NB4 (cell line): Measurements from ENCODE around the gene RSAD1.

Experiments used
- DNase-seq: peaks from one replicate; pipeline ENCODE4 v3.0.0; 2010; ENCODE audit warnings: low read depth
- H3K4me3 ChIP-seq: one replicate; pipeline ENCODE4 v1.5.1; 2011; ENCODE audit warnings: mild to moderate bottlenecking, low read depth, low read length, moderate library complexity
- MYC ChIP-seq: IDR thresholded peaks from 2 replicates; pipeline ENCODE4 v1.6.1; 2011; ENCODE audit warnings: low read depth, low read length
- POLR2A ChIP-seq: IDR thresholded peaks from 2 replicates; pipeline ENCODE4 v1.6.1; 2011; ENCODE audit warnings: mild to moderate bottlenecking; ENCODE audit not compliant: insufficient read length; ENCODE audit errors: extremely low read depth
- TF ChIP-seq, protein P1 (sequence below): IDR thresholded peaks from 2 replicates; pipeline ENCODE4 v1.6.1; 2011; ENCODE audit warnings: low read depth, low read length
- TF ChIP-seq, protein P2 (sequence below): IDR thresholded peaks from one replicate; pipeline ENCODE4 v1.5.1; 2012; ENCODE audit warnings: low read depth, low read length

Gene RSAD1

DNA sequence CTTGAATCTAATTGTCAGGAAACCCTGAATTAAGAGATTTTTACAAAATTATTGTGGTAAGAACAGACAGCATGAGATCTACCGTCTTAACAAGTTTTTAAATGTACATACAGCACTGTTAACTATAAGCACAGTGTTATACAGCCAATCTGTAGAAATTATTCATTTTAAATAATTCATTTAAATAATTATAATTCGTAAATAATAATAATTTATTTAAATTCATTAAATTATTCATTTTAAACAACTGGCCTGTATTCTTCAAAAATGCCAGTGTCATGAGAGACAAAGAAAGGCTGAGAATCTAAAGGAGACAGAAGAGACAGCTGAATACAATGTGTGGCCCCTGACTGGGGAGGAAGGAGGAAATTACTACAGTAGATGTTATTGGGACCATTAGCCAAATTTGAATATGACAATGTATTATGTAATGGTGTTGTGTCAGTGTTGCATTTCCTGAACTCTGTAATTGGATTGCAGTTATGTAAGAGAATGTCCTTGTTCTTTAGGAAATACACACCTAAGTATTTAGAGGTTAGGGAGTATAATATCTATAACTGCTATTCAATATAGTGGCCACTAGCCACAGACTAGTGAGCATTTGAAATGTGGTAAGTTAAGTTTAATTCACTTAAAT lies 2.3 kb downstream of the RSAD1 start:
- H3K4me3 ChIP-seq = no peak overlapping the region
- peak; percentile 51 for DNase-seq
- TF ChIP-seq, protein P1, sequence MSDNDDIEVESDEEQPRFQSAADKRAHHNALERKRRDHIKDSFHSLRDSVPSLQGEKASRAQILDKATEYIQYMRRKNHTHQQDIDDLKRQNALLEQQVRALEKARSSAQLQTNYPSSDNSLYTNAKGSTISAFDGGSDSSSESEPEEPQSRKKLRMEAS = no peak
- TF ChIP-seq POLR2A (no peak), MYC (no peak)
- TF ChIP-seq, protein P2, sequence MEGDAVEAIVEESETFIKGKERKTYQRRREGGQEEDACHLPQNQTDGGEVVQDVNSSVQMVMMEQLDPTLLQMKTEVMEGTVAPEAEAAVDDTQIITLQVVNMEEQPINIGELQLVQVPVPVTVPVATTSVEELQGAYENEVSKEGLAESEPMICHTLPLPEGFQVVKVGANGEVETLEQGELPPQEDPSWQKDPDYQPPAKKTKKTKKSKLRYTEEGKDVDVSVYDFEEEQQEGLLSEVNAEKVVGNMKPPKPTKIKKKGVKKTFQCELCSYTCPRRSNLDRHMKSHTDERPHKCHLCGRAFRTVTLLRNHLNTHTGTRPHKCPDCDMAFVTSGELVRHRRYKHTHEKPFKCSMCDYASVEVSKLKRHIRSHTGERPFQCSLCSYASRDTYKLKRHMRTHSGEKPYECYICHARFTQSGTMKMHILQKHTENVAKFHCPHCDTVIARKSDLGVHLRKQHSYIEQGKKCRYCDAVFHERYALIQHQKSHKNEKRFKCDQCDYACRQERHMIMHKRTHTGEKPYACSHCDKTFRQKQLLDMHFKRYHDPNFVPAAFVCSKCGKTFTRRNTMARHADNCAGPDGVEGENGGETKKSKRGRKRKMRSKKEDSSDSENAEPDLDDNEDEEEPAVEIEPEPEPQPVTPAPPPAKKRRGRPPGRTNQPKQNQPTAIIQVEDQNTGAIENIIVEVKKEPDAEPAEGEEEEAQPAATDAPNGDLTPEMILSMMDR = no peak

DNA sequence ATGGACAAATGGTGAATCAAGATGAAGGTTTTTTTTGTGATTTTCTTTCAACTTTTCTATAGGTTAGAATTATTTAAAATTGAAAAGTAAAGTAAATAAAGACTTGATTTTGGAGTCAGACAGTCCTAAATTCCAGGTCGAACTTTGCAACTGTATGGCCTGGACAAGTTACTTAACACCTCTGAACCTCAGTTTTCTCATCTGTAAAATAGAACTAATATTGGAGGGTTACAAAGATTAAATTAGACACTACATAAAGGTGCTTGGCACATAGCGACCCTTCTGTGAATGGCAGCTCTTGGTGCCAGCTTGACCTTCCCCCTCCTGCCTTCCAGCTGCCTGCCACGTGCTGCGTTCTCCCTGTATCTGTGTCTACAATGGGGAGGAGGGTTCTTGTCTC lies 3.0 kb downstream of the RSAD1 start:
- DNase-seq = no peak
- TF ChIP-seq MYC (no peak), POLR2A (no peak)
- TF ChIP-seq, protein P1 = no peak
- TF ChIP-seq, protein P2 = no peak
- no peak overlapping the region for H3K4me3 ChIP-seq

DNA sequence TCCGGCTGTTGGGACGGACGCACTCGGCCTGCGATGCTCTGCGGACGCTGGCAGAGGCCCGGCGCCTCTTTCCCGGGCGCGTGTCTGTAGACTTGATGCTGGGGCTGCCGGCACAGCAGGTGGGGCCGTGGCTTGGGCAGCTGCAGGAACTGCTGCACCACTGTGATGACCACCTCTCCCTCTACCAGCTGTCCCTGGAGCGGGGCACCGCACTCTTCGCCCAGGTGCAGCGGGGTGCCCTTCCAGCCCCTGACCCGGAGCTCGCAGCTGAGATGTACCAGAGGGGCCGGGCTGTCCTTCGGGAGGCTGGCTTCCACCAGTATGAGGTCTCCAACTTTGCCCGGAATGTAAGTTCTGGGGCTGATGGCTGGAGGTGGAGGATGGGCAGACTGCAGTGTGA lies 3.5 kb downstream of the RSAD1 start:
- TF ChIP-seq, protein P2 = no peak
- no peak for TF ChIP-seq MYC
- no peak overlapping the region for H3K4me3 ChIP-seq
- DNase-seq = no peak

DNA sequence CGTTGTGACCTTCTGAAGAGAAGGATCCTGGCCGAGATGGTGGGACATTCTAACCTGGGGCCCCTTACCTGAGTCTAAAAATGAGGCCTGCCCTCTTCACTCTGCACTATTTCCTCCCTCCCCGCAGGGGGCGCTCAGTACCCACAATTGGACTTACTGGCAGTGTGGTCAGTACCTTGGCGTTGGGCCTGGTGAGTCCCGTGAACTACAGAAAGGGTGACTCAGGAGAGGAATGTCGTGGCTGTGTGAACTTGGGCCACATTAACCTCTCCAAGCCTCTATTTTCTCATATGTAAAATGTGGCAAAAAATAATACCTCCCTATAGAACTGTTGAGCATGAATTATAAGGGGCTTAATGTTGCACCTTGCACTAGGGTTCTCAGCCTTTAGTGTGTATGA lies 3.9 kb downstream of the RSAD1 start:
- H3K4me3 ChIP-seq = no peak overlapping the region
- TF ChIP-seq POLR2A = no peak
- TF ChIP-seq, protein P2 = peak; percentile 79
- peak; percentile 21; the same call in 1 of the 2 replicates for TF ChIP-seq MYC
- TF ChIP-seq, protein P1 = no peak

DNA sequence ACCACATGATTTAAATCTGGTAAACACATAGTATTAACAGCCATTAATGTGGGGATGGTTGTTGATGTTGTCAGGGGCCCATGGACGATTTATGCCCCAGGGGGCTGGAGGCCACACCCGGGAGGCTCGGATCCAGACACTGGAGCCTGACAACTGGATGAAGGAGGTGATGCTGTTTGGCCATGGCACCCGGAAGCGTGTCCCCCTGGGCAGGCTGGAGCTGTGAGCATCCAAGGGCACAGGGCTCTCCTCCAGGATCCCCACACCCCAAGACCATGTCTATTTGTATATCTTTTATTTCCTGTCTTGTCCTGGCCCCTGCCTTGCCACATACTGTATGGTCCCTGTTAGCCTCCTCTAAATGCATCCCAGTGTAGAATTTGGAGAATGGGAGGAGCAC lies 4.6 kb downstream of the RSAD1 start:
- DNase-seq = no peak
- H3K4me3 ChIP-seq = no peak overlapping the region
- TF ChIP-seq MYC (no peak), POLR2A (no peak)
- TF ChIP-seq, protein P1 = no peak
- TF ChIP-seq, protein P2 = no peak

More for the DNA sequence above, 3.9 kb downstream of the RSAD1 start:
- DNase-seq = peak; percentile 80

DNA sequence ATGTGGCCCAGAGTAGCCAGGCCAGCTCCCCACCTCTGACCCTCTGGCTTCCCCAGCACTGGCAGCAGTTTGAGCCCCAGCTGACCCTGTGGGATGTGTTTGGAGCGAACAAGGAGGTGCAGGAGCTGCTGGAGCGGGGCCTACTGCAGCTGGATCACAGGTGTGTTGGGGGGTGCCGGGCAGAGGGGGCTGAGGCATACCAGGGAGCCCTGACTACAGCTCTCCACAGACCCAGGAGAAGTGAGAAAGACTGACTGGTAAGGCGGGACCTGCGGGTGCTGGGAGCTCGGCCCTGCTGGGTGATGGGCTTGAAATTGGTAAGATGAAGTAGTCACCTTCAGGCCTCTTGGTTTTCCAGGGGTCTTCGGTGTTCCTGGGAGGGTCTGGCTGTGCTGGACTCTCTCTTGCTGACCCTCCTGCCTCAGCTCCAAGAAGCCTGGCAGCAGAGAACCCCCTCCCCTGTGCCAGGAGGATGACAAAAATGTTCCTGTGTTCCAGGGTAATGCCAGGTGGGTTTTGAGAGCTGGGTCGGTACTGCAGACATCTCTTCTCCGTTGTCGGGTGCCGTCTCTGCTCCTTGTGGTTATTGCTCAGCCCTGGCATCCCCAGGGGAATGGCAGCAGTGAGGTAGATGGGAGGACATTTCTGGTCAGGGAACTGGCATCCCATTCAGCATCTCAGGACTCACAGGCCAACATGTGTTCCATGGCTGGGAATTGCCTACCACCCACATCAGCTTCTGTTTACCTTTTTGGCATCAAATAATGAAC lies 5.9 kb downstream of the RSAD1 start:
- TF ChIP-seq MYC (no peak), POLR2A (no peak)
- TF ChIP-seq, protein P1 = no peak
- TF ChIP-seq, protein P2 = no peak
- DNase-seq = no peak
- no peak overlapping the region for H3K4me3 ChIP-seq
